Activated CD8-positive, alpha-beta T cell treated with anti-CD3 and anti-CD28 coated beads for 36 hours (primary cell): ENCODE measurements around the gene PSMD4. TPM values are rescaled to one million over a fixed set of nuclear protein-coding genes. Genes with fewer than 3 reads are reported as not detected.

Experiments
- ATAC-seq: fragments of 200-7000 bp; cut with Tn5 transposase; one replicate; pipeline ENCODE4 v1.10.0; 2021; ENCODE audit warnings: mild to moderate bottlenecking, moderate library complexity
- CTCF ChIA-PET: fragments of 350-600 bp; sonication (Branson Sonifier 250); formaldehyde crosslinking; loops from one replicate; lab custom pipeline; 2021; ENCODE audit warnings: antibody characterized with exemption; lab: Charles Lee
- POLR2A ChIA-PET: fragments of 350-600 bp; sonication (Branson Sonifier 250); formaldehyde crosslinking; loops from one replicate; lab custom pipeline; 2021; ENCODE audit warnings: antibody characterized with exemption; lab: Charles Lee
- DNase-seq: peaks from one replicate; pipeline ENCODE4 v3.0.0-alpha.2; 2020
- H3K27ac Mint-ChIP-seq: one replicate; pipeline ENCODE4 v1.8.0; 2021; ENCODE audit warnings: mild to moderate bottlenecking, mixed read lengths
- H3K27me3 Mint-ChIP-seq: one replicate; pipeline ENCODE4 v1.8.0; 2021; ENCODE audit warnings: mixed read lengths
- H3K36me3 Mint-ChIP-seq: one replicate; pipeline ENCODE4 v1.8.0; 2021; ENCODE audit warnings: low read depth, mixed read lengths
- H3K4me1 Mint-ChIP-seq: one replicate; pipeline ENCODE4 v1.8.0; 2021; ENCODE audit warnings: low read depth, mixed read lengths
- H3K4me3 Mint-ChIP-seq: one replicate; pipeline ENCODE4 v1.8.0; 2021; ENCODE audit warnings: mild to moderate bottlenecking, moderate library complexity, mixed read lengths
- H3K9me3 Mint-ChIP-seq: one replicate; pipeline ENCODE4 v1.8.0; 2021; ENCODE audit warnings: mixed read lengths
- intact Hi-C: fragments of 100-400 bp; cut with micrococcal nuclease; formaldehyde crosslinking; loops from one replicate; pipeline ENCODE4 v1.10.0; 2022
- total RNA-seq, 2 experiments: library from RNA; stranded (reverse); gene quantifications; one replicate each; pipeline ENCODE4 v1.2.3, GENCODE V29; 2021
- TF ChIP-seq, protein P1 (sequence below): fragments of 200-600 bp; IDR thresholded peaks from one replicate; pipeline ENCODE4 v1.8.0; 2022; ENCODE audit warnings: antibody characterized with exemption, mild to moderate bottlenecking

The PSMD4 gene
- total RNA-seq, 2 experiments from 2014 or later: 203 to 214 TPM

DNA sequence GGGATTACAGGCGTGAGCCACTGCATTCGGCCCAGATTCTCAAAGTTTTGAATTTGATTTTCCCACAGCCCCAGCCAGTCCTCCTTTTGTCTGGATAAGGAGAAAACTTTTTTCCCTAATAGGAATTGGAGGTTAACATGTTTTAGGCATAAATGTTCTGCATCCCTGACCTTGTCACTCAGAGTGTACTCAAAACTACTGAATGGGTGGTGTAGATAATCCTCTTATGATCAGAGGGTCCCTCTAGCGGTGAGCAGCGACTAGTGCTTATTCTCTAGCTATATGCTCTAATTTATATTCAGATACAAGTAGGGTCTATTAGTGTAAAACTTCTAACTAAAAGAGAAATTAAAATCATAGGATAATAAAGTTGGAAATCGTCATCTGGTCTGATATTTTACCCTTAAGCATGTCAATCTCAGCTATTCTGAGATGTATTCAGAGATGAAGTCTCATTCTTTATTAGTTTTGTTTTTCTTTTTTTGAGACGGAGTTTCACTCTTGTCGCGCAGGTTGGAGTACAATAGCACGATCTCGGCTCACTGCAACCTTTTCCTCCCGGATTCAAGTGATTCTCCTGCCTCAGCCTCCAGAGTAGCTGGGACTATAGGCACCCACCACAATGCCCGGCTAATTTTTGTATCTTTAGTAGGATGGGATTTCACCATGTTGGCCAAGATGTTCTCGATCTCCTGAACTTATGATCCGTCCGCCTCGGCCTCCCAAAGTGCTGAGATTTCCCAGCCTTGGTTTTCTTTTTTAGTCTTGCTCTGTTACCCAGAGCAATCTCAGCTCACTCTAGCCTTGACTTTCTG, 2.7 kb upstream of the PSMD4 start:
- ChIA-PET CTCF (interaction anchor here (0.7 to 2.9 kb wide), 41 partner anchors 9 to 226 kb away, joined by 3 to 28 read pairs (median 5); partner anchors contain the start of genes PI4KB, TMOD4, TNFAIP8L2 and VPS72), POLR2A (interaction anchor here (0.5 to 2.0 kb wide), 5 partner anchors 30 to 202 kb away, joined by 3 to 6 read pairs (median 3); partner anchors contain the start of genes TNFAIP8L2 and ZNF687)
- H3K4me1 Mint-ChIP-seq: peaks cover 13% of the 10 kb centered on the region
- intact Hi-C loops: loop anchor here (5.0 kb wide), 1 partner anchor 55 kb away; the partner anchor contains the start of gene PIP5K1A
- H3K27ac Mint-ChIP-seq: peak overlapping the region; percentile 34
- no peak overlapping the region for H3K4me3 Mint-ChIP-seq
- no peaks in the 10 kb centered on the region for H3K27me3 Mint-ChIP-seq
- TF ChIP-seq, protein P1, sequence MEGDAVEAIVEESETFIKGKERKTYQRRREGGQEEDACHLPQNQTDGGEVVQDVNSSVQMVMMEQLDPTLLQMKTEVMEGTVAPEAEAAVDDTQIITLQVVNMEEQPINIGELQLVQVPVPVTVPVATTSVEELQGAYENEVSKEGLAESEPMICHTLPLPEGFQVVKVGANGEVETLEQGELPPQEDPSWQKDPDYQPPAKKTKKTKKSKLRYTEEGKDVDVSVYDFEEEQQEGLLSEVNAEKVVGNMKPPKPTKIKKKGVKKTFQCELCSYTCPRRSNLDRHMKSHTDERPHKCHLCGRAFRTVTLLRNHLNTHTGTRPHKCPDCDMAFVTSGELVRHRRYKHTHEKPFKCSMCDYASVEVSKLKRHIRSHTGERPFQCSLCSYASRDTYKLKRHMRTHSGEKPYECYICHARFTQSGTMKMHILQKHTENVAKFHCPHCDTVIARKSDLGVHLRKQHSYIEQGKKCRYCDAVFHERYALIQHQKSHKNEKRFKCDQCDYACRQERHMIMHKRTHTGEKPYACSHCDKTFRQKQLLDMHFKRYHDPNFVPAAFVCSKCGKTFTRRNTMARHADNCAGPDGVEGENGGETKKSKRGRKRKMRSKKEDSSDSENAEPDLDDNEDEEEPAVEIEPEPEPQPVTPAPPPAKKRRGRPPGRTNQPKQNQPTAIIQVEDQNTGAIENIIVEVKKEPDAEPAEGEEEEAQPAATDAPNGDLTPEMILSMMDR: peak; percentile 89
- ATAC-seq (peak; percentile 57), DNase-seq (peak; percentile 89)
- peaks cover 21% of the 10 kb centered on the region for H3K36me3 Mint-ChIP-seq
- H3K9me3 Mint-ChIP-seq: no peaks in the 10 kb centered on the region

DNA sequence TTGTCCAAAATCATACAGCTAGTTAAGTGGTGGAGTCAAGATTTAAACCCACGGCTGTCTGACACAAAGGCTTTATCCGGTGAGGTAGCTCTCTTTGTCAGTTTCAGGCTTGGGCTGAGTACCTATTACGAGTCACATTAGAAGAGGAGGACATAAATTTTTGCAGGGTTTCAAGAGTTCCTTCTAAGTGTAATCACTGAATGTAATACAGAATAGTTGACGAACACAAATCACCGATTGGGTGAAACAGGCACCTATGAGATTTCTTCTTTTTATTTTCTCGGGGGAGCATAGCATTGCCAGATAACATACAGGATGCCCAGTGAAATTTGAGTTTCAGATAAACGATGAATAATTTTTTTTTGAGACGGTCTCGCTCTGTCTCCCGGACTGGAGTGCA, 847 bp downstream of the PSMD4 start:
- TF ChIP-seq, protein P1: no peak
- H3K36me3 Mint-ChIP-seq: peaks cover 20% of the 10 kb centered on the region
- H3K4me1 Mint-ChIP-seq: peaks cover 27% of the 10 kb centered on the region
- ChIA-PET CTCF (interaction anchor here (0.6 to 1.6 kb wide), 7 partner anchors 16 to 249 kb away, joined by 3 to 6 read pairs (median 3); partner anchors contain the start of genes MINDY1, PIP5K1A and VPS72), POLR2A (interaction anchor here (1.0 to 1.9 kb wide), 8 partner anchors 26 to 97 kb away, joined by 3 to 11 read pairs (median 5); partner anchors contain the start of genes PIP5K1A, VPS72 and ZNF687)
- H3K27me3 Mint-ChIP-seq: no peaks in the 10 kb centered on the region
- H3K27ac Mint-ChIP-seq: peak overlapping the region; percentile 88
- DNase-seq (no peak), ATAC-seq (no peak)
- intact Hi-C loops: no loop called here
- peak overlapping the region; percentile 83 for H3K4me3 Mint-ChIP-seq
- no peaks in the 10 kb centered on the region for H3K9me3 Mint-ChIP-seq

DNA sequence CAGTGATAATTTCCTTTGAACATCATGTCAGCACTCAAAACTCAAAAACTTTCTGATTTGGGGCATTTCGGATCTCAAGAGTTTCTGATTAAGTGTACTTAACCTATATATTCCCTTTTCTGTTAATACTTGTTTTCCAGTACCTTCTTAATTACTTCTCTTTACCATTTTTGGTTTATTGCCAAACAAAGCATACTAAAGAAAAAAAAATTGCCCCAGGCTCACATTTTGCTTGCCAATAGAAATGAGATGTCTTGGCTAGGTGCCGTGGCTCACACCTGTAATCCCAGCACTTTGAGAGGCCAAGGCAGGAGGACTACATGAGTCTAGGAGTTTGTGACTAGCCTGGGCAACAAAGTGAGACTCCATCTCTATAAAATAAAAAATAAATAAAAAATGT, 4.8 kb downstream of the PSMD4 start:
- intact Hi-C loops: no loop called here
- Mint-ChIP-seq H3K27me3 (no peaks in the 10 kb centered on the region), H3K4me3 (no peak overlapping the region), H3K36me3 (peaks cover 33% of the 10 kb centered on the region), H3K4me1 (peaks cover 27% of the 10 kb centered on the region), H3K27ac (no peak overlapping the region), H3K9me3 (no peaks in the 10 kb centered on the region)
- CTCF ChIA-PET: interaction anchor here (1.4 kb wide), 1 partner anchor 41 kb away, joined by 3 read pairs; no protein-coding TSS in a partner anchor
- ATAC-seq: no peak
- DNase-seq: no peak
- TF ChIP-seq, protein P1: no peak
- POLR2A ChIA-PET: no interaction called here

- TF ChIP-seq, protein P1: no peak
- intact Hi-C loops: no loop called here
- peaks cover 1% of the 10 kb centered on the region for H3K4me1 Mint-ChIP-seq
Measured at GRCh38 chr1:151265446-151266236, 11.1 kb downstream of the PSMD4 start.

More at GRCh38 chr1:151265446-151266236, 11.1 kb downstream of the PSMD4 start:
- POLR2A ChIA-PET: interaction anchor here (0.6 to 1.0 kb wide), 2 partner anchors 15 to 137 kb away, joined by 3 read pairs; no protein-coding TSS in a partner anchor
- CTCF ChIA-PET: interaction anchor here (0.9 to 1.7 kb wide), 2 partner anchors 16 to 36 kb away, joined by 3 read pairs; no protein-coding TSS in a partner anchor
- DNase-seq (no peak), ATAC-seq (no peak)
- Mint-ChIP-seq H3K9me3 (no peaks in the 10 kb centered on the region), H3K4me3 (no peak overlapping the region), H3K36me3 (peaks cover 35% of the 10 kb centered on the region), H3K27ac (no peak overlapping the region), H3K27me3 (no peaks in the 10 kb centered on the region)
